GM18519 (cell line): Measurements from ENCODE around the gene CD320.
"Not testable (repeated sequence)": the region's sequence is repeated elsewhere in the genome, so short reads cannot be mapped to it uniquely, and the experiment has no call there.

Source experiments
- ATAC-seq: cut with Tn5 transposase; IDR thresholded peaks from one replicate; pipeline ENCODE4 v1.9.1; 2021; ENCODE audit warnings: mild to moderate bottlenecking, moderate library complexity; ENCODE audit not compliant: unreplicated experiment, low FRiP score

CD320 gene

GRCh38 chr19:8310342-8311055 lies 2.3 kb upstream of the CD320 start:
- ATAC-seq = no peak

GRCh38 chr19:8308891-8309291 lies 733 bp upstream of the CD320 start:
- no peak for ATAC-seq

GRCh38 chr19:8307400-8307964 lies 676 bp downstream of the CD320 start:
- ATAC-seq = no peak

GRCh38 chr19:8306235-8307054 lies 1.7 kb downstream of the CD320 start:
- no peak for ATAC-seq

- no peak for ATAC-seq
Measured at GRCh38 chr19:8305798-8306197, 2.4 kb downstream of the CD320 start.

GRCh38 chr19:8304841-8305621 lies 3.1 kb downstream of the CD320 start:
- ATAC-seq = no peak

- ATAC-seq = no peak
Measured at GRCh38 chr19:8302734-8303133, 5.4 kb downstream of the CD320 start.

GRCh38 chr19:8302357-8302691 lies 5.8 kb downstream of the CD320 start:
- no peak for ATAC-seq

- ATAC-seq = not testable (repeated sequence)
Measured at GRCh38 chr19:8291337-8291736, 16.8 kb downstream of the CD320 start.

- ATAC-seq = not testable (repeated sequence)
Measured at GRCh38 chr19:8276508-8276907, 31.6 kb downstream of the CD320 start.

- no peak for ATAC-seq
Measured at GRCh38 chr19:8269724-8270123, 38.4 kb downstream of the CD320 start.

GRCh38 chr19:8265872-8266271 lies 42.3 kb downstream of the CD320 start:
- ATAC-seq = no peak

GRCh38 chr19:8264248-8264647 lies 43.9 kb downstream of the CD320 start:
- ATAC-seq = not testable (repeated sequence)

- ATAC-seq = no peak
Measured at GRCh38 chr19:8262431-8262830, 45.7 kb downstream of the CD320 start.

GRCh38 chr19:8261881-8262280 lies 46.3 kb downstream of the CD320 start:
- no peak for ATAC-seq

- ATAC-seq = no peak
Measured at GRCh38 chr19:8261347-8261746, 46.8 kb downstream of the CD320 start.

GRCh38 chr19:8259922-8260247 lies 48.3 kb downstream of the CD320 start:
- ATAC-seq = no peak

- no peak for ATAC-seq
Measured at GRCh38 chr19:8259142-8259921, 48.8 kb downstream of the CD320 start.

- ATAC-seq = no peak
Measured at GRCh38 chr19:8257052-8257443, 51.1 kb downstream of the CD320 start.

- ATAC-seq = no peak
Measured at GRCh38 chr19:8256276-8257051, 51.7 kb downstream of the CD320 start.
